GM19023 (cell line): ENCODE measurements around the gene WNK2.
"Not testable (repeated sequence)": the region's sequence is repeated elsewhere in the genome, so short reads cannot be mapped to it uniquely, and the experiment has no call there.

ENCODE experiments used
- ATAC-seq: cut with Tn5 transposase; IDR thresholded peaks from one replicate; pipeline ENCODE4 v1.9.1; 2021; ENCODE audit warnings: mild to moderate bottlenecking, moderate library complexity; ENCODE audit not compliant: unreplicated experiment

Gene WNK2

GRCh38 chr9:93233033-93233432, 49.1 kb downstream of the WNK2 start:
- ATAC-seq, result no peak

GRCh38 chr9:93234600-93234999, 50.7 kb downstream of the WNK2 start:
- ATAC-seq, result no peak

GRCh38 chr9:93235300-93235960, 51.5 kb downstream of the WNK2 start:
- no peak for ATAC-seq

GRCh38 chr9:93236541-93237206, 52.7 kb downstream of the WNK2 start:
- no peak for ATAC-seq

- no peak for ATAC-seq
Measured at GRCh38 chr9:93237540-93237939, 53.6 kb downstream of the WNK2 start.

- no peak for ATAC-seq
Measured at GRCh38 chr9:93238953-93239925, 55.3 kb downstream of the WNK2 start.

- ATAC-seq, result no peak
Measured at GRCh38 chr9:93240891-93241334, 57.0 kb downstream of the WNK2 start.

- no peak for ATAC-seq
Measured at GRCh38 chr9:93243112-93243511, 59.2 kb downstream of the WNK2 start.

GRCh38 chr9:93244101-93244500, 60.2 kb downstream of the WNK2 start:
- ATAC-seq, result no peak

GRCh38 chr9:93244510-93245436, 60.8 kb downstream of the WNK2 start:
- ATAC-seq, result no peak

- ATAC-seq, result no peak
Measured at GRCh38 chr9:93245437-93245970, 61.6 kb downstream of the WNK2 start.

- ATAC-seq, result no peak
Measured at GRCh38 chr9:93246111-93246510, 62.2 kb downstream of the WNK2 start.

- no peak for ATAC-seq
Measured at GRCh38 chr9:93246526-93246925, 62.6 kb downstream of the WNK2 start.

- no peak for ATAC-seq
Measured at GRCh38 chr9:93247099-93247865, 63.3 kb downstream of the WNK2 start.

GRCh38 chr9:93247892-93248291, 64.0 kb downstream of the WNK2 start:
- ATAC-seq, result no peak

- ATAC-seq, result no peak
Measured at GRCh38 chr9:93248386-93249040, 64.6 kb downstream of the WNK2 start.

- ATAC-seq, result no peak
Measured at GRCh38 chr9:93250185-93250584, 66.2 kb downstream of the WNK2 start.

- ATAC-seq, result not testable (repeated sequence)
Measured at GRCh38 chr9:93251309-93251708, 67.4 kb downstream of the WNK2 start.
